Measurements from ENCODE around the gene UNC13D. TPM values are rescaled to one million over a fixed set of nuclear protein-coding genes. Genes with fewer than 3 reads are reported as not detected.

UNC13D gene
- total and polyA plus RNA-seq, 9 of the 15 experiments (the other 6 are each of a cell fraction or from before 2014, with no cell fraction given): 0.86 to 244 (median 69.2) TPM

DNA sequence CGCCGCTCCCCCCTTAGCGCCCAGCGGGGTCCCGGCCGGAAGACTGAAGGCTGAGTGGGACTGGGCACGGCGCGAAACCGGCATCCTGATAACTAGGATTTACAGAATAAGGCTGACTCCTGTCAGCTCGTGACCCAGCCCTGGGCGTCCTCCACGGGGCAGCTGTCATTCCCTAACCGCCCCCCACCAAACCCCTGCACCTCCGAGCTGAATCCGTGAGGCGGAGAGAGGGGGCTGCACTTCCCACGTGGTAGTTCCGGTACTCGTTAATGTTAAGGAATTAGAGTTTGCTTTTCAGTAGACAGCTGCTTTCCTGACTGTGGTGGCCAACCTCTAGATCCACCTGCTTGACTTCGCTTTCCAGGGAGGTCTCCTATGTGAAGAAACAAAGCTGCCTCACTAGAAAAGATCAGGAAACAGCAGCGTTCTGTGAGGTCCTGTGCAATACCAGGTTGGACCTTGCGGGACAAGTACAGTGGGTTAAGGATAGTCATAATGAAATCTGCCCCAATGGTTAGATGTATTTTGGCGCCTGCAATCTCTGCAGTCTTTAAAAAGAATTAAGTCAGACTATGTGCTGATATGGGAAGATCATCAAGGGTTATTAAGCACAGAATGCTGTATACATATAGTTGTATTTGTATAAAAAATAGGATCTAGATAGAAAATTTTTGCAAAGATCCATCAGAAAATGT lies 12.0 kb upstream of the UNC13D start (continued):
- TF ChIP-seq MTA1 (IDR thresholded peaks at IDR 0.05; ENCODE audit: borderline replicate concordance) (no peak), NRF1 (conservative IDR thresholded peaks at IDR 0.05 in 1 of 2, IDR thresholded peaks at IDR 0.05 in 1 of 2) (no peak), MYC (IDR thresholded peaks at IDR 0.05; ENCODE audit: low read depth, low read length) (no peak; the same call in 1 of the 2 replicates), MYC (CRISPR knock-in tag; IDR thresholded peaks at IDR 0.05; ENCODE audit: borderline replicate concordance, low read depth) (peak; percentile 54; the same call in 1 of the 2 replicates), TGIF2 (CRISPR knock-in tag; IDR thresholded peaks at IDR 0.05) (0 out of 2 replicates have a peak, but pooled peaks have one; percentile 62), EZH2 (IDR thresholded peaks at IDR 0.05; ENCODE audit: borderline replicate concordance, low read depth, low read length) (no peak), EP400 (IDR thresholded peaks at IDR 0.05) (peak; percentile 71), HOXB6 (CRISPR knock-in tag; IDR thresholded peaks at IDR 0.05; ENCODE audit: borderline replicate concordance) (no peak), BRF1 (IDR thresholded peaks at IDR 0.05; ENCODE audit: borderline replicate concordance, extremely low read depth, insufficient read length) (no peak), XRCC5 (IDR thresholded peaks at IDR 0.05; ENCODE audit: low read depth, low read length) (0 out of 2 replicates have a peak, but pooled peaks have one; percentile 4), ZNF707 (CRISPR knock-in tag; conservative IDR thresholded peaks at IDR 0.05) (no peak), DDX20 (tag; IDR thresholded peaks at IDR 0.05; ENCODE audit: low read depth) (no peak)
- TF ChIP-seq, protein P1, sequence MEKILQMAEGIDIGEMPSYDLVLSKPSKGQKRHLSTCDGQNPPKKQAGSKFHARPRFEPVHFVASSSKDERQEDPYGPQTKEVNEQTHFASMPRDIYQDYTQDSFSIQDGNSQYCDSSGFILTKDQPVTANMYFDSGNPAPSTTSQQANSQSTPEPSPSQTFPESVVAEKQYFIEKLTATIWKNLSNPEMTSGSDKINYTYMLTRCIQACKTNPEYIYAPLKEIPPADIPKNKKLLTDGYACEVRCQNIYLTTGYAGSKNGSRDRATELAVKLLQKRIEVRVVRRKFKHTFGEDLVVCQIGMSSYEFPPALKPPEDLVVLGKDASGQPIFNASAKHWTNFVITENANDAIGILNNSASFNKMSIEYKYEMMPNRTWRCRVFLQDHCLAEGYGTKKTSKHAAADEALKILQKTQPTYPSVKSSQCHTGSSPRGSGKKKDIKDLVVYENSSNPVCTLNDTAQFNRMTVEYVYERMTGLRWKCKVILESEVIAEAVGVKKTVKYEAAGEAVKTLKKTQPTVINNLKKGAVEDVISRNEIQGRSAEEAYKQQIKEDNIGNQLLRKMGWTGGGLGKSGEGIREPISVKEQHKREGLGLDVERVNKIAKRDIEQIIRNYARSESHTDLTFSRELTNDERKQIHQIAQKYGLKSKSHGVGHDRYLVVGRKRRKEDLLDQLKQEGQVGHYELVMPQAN (IDR thresholded peaks at IDR 0.05; ENCODE audit: borderline replicate concordance): peak; percentile 59; the same call in 1 of the 2 replicates
- TF ChIP-seq, protein P2, sequence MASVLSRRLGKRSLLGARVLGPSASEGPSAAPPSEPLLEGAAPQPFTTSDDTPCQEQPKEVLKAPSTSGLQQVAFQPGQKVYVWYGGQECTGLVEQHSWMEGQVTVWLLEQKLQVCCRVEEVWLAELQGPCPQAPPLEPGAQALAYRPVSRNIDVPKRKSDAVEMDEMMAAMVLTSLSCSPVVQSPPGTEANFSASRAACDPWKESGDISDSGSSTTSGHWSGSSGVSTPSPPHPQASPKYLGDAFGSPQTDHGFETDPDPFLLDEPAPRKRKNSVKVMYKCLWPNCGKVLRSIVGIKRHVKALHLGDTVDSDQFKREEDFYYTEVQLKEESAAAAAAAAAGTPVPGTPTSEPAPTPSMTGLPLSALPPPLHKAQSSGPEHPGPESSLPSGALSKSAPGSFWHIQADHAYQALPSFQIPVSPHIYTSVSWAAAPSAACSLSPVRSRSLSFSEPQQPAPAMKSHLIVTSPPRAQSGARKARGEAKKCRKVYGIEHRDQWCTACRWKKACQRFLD (CRISPR knock-in tag; IDR thresholded peaks at IDR 0.05): no peak
- TF ChIP-seq, protein P3, sequence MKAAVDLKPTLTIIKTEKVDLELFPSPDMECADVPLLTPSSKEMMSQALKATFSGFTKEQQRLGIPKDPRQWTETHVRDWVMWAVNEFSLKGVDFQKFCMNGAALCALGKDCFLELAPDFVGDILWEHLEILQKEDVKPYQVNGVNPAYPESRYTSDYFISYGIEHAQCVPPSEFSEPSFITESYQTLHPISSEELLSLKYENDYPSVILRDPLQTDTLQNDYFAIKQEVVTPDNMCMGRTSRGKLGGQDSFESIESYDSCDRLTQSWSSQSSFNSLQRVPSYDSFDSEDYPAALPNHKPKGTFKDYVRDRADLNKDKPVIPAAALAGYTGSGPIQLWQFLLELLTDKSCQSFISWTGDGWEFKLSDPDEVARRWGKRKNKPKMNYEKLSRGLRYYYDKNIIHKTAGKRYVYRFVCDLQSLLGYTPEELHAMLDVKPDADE (conservative IDR thresholded peaks at IDR 0.05; ENCODE audit: control insufficient read depth, low read depth, low read length): no peak; the same call in 1 of the 2 replicates
- TF ChIP-seq, protein P4, sequence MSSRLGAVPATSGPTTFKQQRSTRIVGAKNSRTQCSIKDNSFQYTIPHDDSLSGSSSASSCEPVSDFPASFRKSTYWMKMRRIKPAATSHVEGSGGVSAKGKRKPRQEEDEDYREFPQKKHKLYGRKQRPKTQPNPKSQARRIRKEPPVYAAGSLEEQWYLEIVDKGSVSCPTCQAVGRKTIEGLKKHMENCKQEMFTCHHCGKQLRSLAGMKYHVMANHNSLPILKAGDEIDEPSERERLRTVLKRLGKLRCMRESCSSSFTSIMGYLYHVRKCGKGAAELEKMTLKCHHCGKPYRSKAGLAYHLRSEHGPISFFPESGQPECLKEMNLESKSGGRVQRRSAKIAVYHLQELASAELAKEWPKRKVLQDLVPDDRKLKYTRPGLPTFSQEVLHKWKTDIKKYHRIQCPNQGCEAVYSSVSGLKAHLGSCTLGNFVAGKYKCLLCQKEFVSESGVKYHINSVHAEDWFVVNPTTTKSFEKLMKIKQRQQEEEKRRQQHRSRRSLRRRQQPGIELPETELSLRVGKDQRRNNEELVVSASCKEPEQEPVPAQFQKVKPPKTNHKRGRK (tag; IDR thresholded peaks at IDR 0.05): no peak
- TF ChIP-seq, protein P5, sequence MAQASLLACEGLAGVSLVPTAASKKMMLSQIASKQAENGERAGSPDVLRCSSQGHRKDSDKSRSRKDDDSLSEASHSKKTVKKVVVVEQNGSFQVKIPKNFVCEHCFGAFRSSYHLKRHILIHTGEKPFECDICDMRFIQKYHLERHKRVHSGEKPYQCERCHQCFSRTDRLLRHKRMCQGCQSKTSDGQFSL (CRISPR knock-in tag; IDR thresholded peaks at IDR 0.05): peak; percentile 90; the same call in 1 of the 2 replicates
- TF ChIP-seq, protein P5 (tag; IDR thresholded peaks at IDR 0.05): 0 out of 4 replicates have a peak, but pooled peaks of 1 of the 2 experiments have one; percentile 30
- TF ChIP-seq, protein P6, sequence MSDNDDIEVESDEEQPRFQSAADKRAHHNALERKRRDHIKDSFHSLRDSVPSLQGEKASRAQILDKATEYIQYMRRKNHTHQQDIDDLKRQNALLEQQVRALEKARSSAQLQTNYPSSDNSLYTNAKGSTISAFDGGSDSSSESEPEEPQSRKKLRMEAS (CRISPR knock-in tag; IDR thresholded peaks at IDR 0.05): peak; percentile 66
